ENCODE data around the gene IRAK2. TPM values are rescaled to one million over a fixed set of nuclear protein-coding genes. Genes with fewer than 3 reads are reported as not detected.

IRAK2 gene
- total and polyA plus RNA-seq, 2 experiments from 2014 or later = 1.1 to 2.1 TPM

DNA sequence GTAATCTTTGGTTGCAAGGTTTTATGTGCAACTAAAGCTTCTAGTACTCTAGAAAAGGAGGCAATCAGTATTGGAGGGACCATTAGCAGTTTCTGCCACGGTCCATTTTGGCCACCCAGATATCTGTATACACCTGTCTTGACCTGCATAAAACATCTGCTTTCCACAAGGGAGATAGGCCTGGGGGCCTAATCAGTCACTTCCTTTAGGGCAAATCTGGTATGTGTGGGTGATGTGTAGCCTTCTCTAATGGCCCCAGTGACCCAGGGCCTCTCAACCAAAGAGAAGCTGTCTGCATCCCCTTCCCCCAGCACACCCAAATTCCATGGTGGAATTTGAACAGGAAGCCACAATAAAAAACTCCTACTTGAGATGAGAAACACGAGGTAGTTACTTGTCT, 19.5 kb downstream of the IRAK2 start:
- H3K9me2 ChIP-seq (ENCODE audit: insufficient read depth) = no peaks in the 10 kb centered on the region
- no peaks in the 10 kb centered on the region for H3K9me3 ChIP-seq (ENCODE audit: low read depth)
- TF ChIP-seq EZH2phosphoT487 (IDR thresholded peaks at IDR 0.05; ENCODE audit: insufficient read depth, low read depth) = no peak
- no peak for TF ChIP-seq EZH2 (IDR thresholded peaks at IDR 0.05; ENCODE audit: insufficient read depth, poor library complexity, severe bottlenecking)
- WGBS, 2 experiments (ENCODE audit: low coverage in 1 of 2, low lambda C conversion rate in 2 of 2, missing lambda C conversion rate in 2 of 2) = 83 to 94% methylated on average over 2 of the region's 2 CpGs
- no peaks in the 10 kb centered on the region for H3K36me3 ChIP-seq (ENCODE audit: low read depth)
- H3K79me2 ChIP-seq (ENCODE audit: insufficient read depth) = no peaks in the 10 kb centered on the region
- no peaks in the 10 kb centered on the region for H3F3A ChIP-seq (ENCODE audit: insufficient read depth)
- peaks cover 2% of the 10 kb centered on the region for H3K4me1 ChIP-seq (ENCODE audit: insufficient read depth)
- H3K4me2 ChIP-seq (ENCODE audit: unreplicated experiment) = no peak overlapping the region
- no peak overlapping the region for H3K4me3 ChIP-seq
- H3K27ac ChIP-seq = no peak overlapping the region
- H2AFZ ChIP-seq = no peak overlapping the region
- DNase-seq = no peak
- H3K27me3 ChIP-seq (replicated peaks; ENCODE audit: insufficient read depth) = no peaks in the 10 kb centered on the region
- H4K20me1 ChIP-seq (ENCODE audit: insufficient read depth) = no peaks in the 10 kb centered on the region
- H3K9ac ChIP-seq = no peak overlapping the region
- in situ Hi-C loops (cut with MboI) = no loop called here

DNA sequence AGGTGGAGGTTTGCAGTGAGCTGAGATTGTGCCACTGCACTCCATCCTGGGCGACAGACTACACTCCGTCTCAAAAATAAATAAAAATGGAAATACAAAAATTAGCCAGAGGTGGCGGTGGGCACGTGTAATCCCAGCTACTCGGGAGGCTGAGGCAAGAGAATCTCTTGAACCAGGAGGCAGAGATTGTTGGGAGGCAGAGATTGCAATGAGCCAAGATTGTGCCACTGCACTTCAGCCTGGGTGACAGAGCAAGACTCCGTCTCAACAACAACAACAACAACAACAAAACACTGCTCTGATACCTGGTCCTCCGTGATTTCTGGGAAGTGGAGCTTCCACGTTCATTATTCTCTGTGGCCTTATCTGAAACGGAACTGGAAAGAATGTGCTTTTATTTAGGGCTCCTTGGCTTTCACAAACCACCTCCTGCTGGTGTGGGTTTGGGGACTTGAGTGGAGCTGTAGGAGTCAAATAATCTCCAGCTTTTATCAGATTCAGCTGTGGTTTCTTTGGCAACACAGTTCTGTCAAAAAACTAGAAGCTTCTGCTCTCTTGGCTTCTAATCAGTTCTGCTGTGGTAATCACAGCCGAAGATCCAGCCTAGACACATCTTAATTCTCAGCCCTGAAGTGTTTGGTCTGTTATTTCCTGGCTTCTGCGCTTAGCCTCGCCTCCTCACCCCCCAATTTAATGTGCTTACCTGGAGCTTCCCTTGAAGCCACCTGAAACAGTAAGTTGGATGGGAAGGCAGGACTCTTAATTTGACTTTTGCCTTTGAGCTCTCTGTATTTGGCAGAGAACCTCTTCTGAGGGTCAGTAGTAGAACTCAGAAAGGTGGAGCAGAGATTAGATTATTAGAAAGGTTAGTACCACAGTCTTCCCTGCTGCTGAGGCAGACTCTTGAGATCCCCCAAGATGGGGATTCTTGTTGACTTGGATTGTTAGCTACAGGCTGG, 21.4 kb downstream of the IRAK2 start:
- no peak for DNase-seq
- Histone ChIP-seq H3K9me2 (ENCODE audit: insufficient read depth) (no peaks in the 10 kb centered on the region), H3K9me3 (ENCODE audit: low read depth) (no peaks in the 10 kb centered on the region), H3K36me3 (ENCODE audit: low read depth) (no peaks in the 10 kb centered on the region), H3K79me2 (ENCODE audit: insufficient read depth) (no peaks in the 10 kb centered on the region), H3K4me2 (ENCODE audit: unreplicated experiment) (no peak overlapping the region), H4K20me1 (ENCODE audit: insufficient read depth) (no peaks in the 10 kb centered on the region), H3K27ac (no peak overlapping the region), H3F3A (ENCODE audit: insufficient read depth) (peaks cover 8% of the 10 kb centered on the region), H3K9ac (no peak overlapping the region), H3K4me1 (ENCODE audit: insufficient read depth) (peaks cover 10% of the 10 kb centered on the region), H3K27me3 (replicated peaks; ENCODE audit: insufficient read depth) (no peaks in the 10 kb centered on the region), H3K4me3 (no peak overlapping the region), H2AFZ (no peak overlapping the region)
- WGBS, 2 experiments (ENCODE audit: low coverage in 1 of 2, low lambda C conversion rate in 2 of 2, missing lambda C conversion rate in 2 of 2) = 69 to 74% methylated on average over 12 of the region's 12 CpGs
- in situ Hi-C loops (cut with MboI) = no loop called here
- TF ChIP-seq EZH2phosphoT487 (IDR thresholded peaks at IDR 0.05; ENCODE audit: insufficient read depth, low read depth) (no peak), EZH2 (IDR thresholded peaks at IDR 0.05; ENCODE audit: insufficient read depth, poor library complexity, severe bottlenecking) (no peak)

DNA sequence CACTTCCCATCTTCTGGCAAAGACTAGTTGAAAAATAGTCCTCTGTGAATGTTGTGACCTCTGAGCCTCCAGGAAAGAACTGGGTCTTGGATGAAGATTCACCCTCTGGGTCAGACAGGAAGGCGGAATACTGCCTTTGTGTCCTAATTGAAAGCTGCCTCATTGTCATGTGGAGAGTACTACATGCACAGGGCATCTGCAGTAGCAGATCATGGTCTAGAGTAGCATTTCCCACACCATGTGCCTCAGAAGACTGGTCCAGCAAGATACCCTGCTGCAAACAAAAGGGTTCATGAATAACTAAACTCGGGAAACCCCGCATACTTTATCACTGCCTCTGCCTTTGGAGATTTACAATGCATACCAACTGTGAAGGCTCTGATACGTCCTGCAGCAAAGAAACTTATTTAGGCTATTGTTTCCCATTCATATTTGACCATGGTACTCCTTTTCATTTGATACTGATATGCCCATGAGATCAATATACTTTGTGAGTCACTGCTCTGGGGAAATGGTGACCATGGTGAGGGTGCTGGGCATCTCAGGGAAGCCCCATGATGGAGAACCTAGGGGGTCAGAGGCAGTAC, 22.7 kb downstream of the IRAK2 start:
- TF ChIP-seq EZH2phosphoT487 (IDR thresholded peaks at IDR 0.05; ENCODE audit: insufficient read depth, low read depth) (no peak), EZH2 (IDR thresholded peaks at IDR 0.05; ENCODE audit: insufficient read depth, poor library complexity, severe bottlenecking) (no peak)
- 98% methylated on average over 4 of the region's 4 CpGs for WGBS, 2 experiments (ENCODE audit: low coverage in 1 of 2, low lambda C conversion rate in 2 of 2, missing lambda C conversion rate in 2 of 2)

GRCh38 chr3:10187944-10188343, 23.2 kb downstream of the IRAK2 start:
- no peak for DNase-seq
- in situ Hi-C loops (cut with MboI) = no loop called here
- H3K79me2 ChIP-seq (ENCODE audit: insufficient read depth) = no peaks in the 10 kb centered on the region
- no peaks in the 10 kb centered on the region for H4K20me1 ChIP-seq (ENCODE audit: insufficient read depth)
- no peak overlapping the region for H3K9ac ChIP-seq
- no peak overlapping the region for H3K4me3 ChIP-seq
- no peaks in the 10 kb centered on the region for H3K27me3 ChIP-seq (replicated peaks; ENCODE audit: insufficient read depth)
- peaks cover 24% of the 10 kb centered on the region for H3F3A ChIP-seq (ENCODE audit: insufficient read depth)
- H3K27ac ChIP-seq = no peak overlapping the region
- no peaks in the 10 kb centered on the region for H3K36me3 ChIP-seq (ENCODE audit: low read depth)
- WGBS, 2 experiments (ENCODE audit: low coverage in 1 of 2, low lambda C conversion rate in 2 of 2, missing lambda C conversion rate in 2 of 2) = 100% methylated on average over 2 of the region's 2 CpGs
- H3K9me2 ChIP-seq (ENCODE audit: insufficient read depth) = no peaks in the 10 kb centered on the region
- no peak overlapping the region for H3K4me2 ChIP-seq (ENCODE audit: unreplicated experiment)
- TF ChIP-seq EZH2phosphoT487 (IDR thresholded peaks at IDR 0.05; ENCODE audit: insufficient read depth, low read depth) = no peak
- TF ChIP-seq EZH2 (IDR thresholded peaks at IDR 0.05; ENCODE audit: insufficient read depth, poor library complexity, severe bottlenecking) = no peak
- no peaks in the 10 kb centered on the region for H3K9me3 ChIP-seq (ENCODE audit: low read depth)
- no peak overlapping the region for H2AFZ ChIP-seq
- H3K4me1 ChIP-seq (ENCODE audit: insufficient read depth) = peaks cover 26% of the 10 kb centered on the region

More for the DNA sequence above, 22.7 kb downstream of the IRAK2 start:
- Histone ChIP-seq H3K9me2 (ENCODE audit: insufficient read depth) (no peaks in the 10 kb centered on the region), H3K4me1 (ENCODE audit: insufficient read depth) (peaks cover 21% of the 10 kb centered on the region), H3K27me3 (replicated peaks; ENCODE audit: insufficient read depth) (no peaks in the 10 kb centered on the region), H2AFZ (no peak overlapping the region), H3K9ac (no peak overlapping the region), H3K4me2 (ENCODE audit: unreplicated experiment) (no peak overlapping the region), H3K4me3 (no peak overlapping the region), H3K79me2 (ENCODE audit: insufficient read depth) (no peaks in the 10 kb centered on the region), H3K9me3 (ENCODE audit: low read depth) (no peaks in the 10 kb centered on the region), H3K36me3 (ENCODE audit: low read depth) (no peaks in the 10 kb centered on the region), H3K27ac (no peak overlapping the region), H3F3A (ENCODE audit: insufficient read depth) (peaks cover 19% of the 10 kb centered on the region), H4K20me1 (ENCODE audit: insufficient read depth) (no peaks in the 10 kb centered on the region)
- in situ Hi-C loops (cut with MboI) = no loop called here
- DNase-seq = no peak
